Endodermal cell (in vitro differentiated cells): ENCODE measurements around the gene DISP3. TPM values are rescaled to one million over a fixed set of nuclear protein-coding genes. Genes with fewer than 3 reads are reported as not detected.

Experiments used
- DNase-seq: peaks from one replicate; pipeline ENCODE4 v3.0.0-alpha.2; 2017
- H3K27ac ChIP-seq: 2 replicates; pipeline ENCODE4 v1.5.1; 2013; ENCODE audit warnings: mild to moderate bottlenecking, low read depth, low read length, moderate library complexity
- H3K27me3 ChIP-seq: 2 replicates; pipeline ENCODE4 v1.6.1; 2013; ENCODE audit warnings: mild to moderate bottlenecking, low read length, moderate library complexity; ENCODE audit not compliant: insufficient read depth, control insufficient read depth, poor library complexity, severe bottlenecking
- H3K36me3 ChIP-seq: 2 replicates; pipeline ENCODE4 v1.7.0; 2013; ENCODE audit warnings: mild to moderate bottlenecking, low read length, moderate library complexity; ENCODE audit not compliant: control insufficient read depth, insufficient read depth
- H3K4me1 ChIP-seq: one replicate; pipeline ENCODE4 v1.7.0; 2013; ENCODE audit warnings: low read length; ENCODE audit not compliant: control insufficient read depth, insufficient read depth
- H3K4me3 ChIP-seq: 2 replicates; pipeline ENCODE4 v1.5.1; 2013; ENCODE audit warnings: mild to moderate bottlenecking, low read length, moderate library complexity
- H3K9ac ChIP-seq: 2 replicates; pipeline ENCODE4 v1.6.1; 2013; ENCODE audit warnings: mild to moderate bottlenecking, low read length, moderate library complexity; ENCODE audit not compliant: poor library complexity, severe bottlenecking; ENCODE audit errors: extremely low read depth
- H3K9me3 ChIP-seq: 2 replicates; pipeline ENCODE4 v1.6.1; 2013; ENCODE audit warnings: mild to moderate bottlenecking, low read length, moderate library complexity; ENCODE audit not compliant: control insufficient read depth
- H3K27ac Mint-ChIP-seq: 2 replicates; pipeline ENCODE4 v1.8.0; 2020; ENCODE audit warnings: mixed read lengths
- H3K27me3 Mint-ChIP-seq: 2 replicates; pipeline ENCODE4 v1.8.0; 2021; ENCODE audit warnings: mild to moderate bottlenecking, mixed read lengths; ENCODE audit not compliant: insufficient read depth
- H3K36me3 Mint-ChIP-seq: 2 replicates; pipeline ENCODE4 v1.8.0; 2020; ENCODE audit warnings: low read depth, mixed read lengths
- H3K4me1 Mint-ChIP-seq: 2 replicates; pipeline ENCODE4 v1.8.0; 2020; ENCODE audit warnings: mixed read lengths
- H3K4me3 Mint-ChIP-seq: 2 replicates; pipeline ENCODE4 v1.8.0; 2020; ENCODE audit warnings: mild to moderate bottlenecking, moderate library complexity, mixed read lengths
- H3K9me3 Mint-ChIP-seq: 2 replicates; pipeline ENCODE4 v1.8.0; 2020; ENCODE audit warnings: mild to moderate bottlenecking, mixed read lengths
- CTCF ChIP-seq: fragments of 200-600 bp; sonication (generic); conservative IDR thresholded peaks from 2 replicates; pipeline ENCODE4 v1.5.0; 2021; ENCODE audit warnings: antibody characterized with exemption, mild to moderate bottlenecking
- WGBS, 2 experiments: methylation state at CpG; one replicate each; pipeline versions ENCODE4 v1.1.5 to v1.1.7; 2013; ENCODE audit warnings: missing lambda C conversion rate in 2 of 2, mixed read lengths in 1 of 2; ENCODE audit not compliant: insufficient coverage in 1 of 2, insufficient read length in 1 of 2; 5-methylcytosine and 5-hydroxymethylcytosine counted together
- total RNA-seq, 2 donors: library from RNA; stranded (reverse); fragmentation: NEBNext Ultra II Directional in 1 of 2; extraction: Animal tissue kit (Norgen Biotek cat#: 25700) in 1 of 2; gene quantifications; 2 replicates in 1 of 2; 3 replicates in 1 of 2; pipeline ENCODE4 v1.2.1, GENCODE V29; 2021

Gene DISP3
- total RNA-seq, 2 donors from 2014 or later = 9.6 to 11.6 TPM

- WGBS, 2 experiments = 93 to 96% methylated on average over 11 to 16 of the region's 16 CpGs
Measured at GRCh38 chr1:11566042-11566850, 87.3 kb downstream of the DISP3 start.

GRCh38 chr1:11567244-11568065 is 88.5 kb downstream of the DISP3 start:
- Histone ChIP-seq H3K9ac (no peak overlapping the region), H3K27me3 (no peaks in the 10 kb centered on the region), H3K9me3 (no peaks in the 10 kb centered on the region), H3K27ac (no peak overlapping the region), H3K4me3 (no peak overlapping the region), H3K36me3 (no peaks in the 10 kb centered on the region), H3K4me1 (peaks cover 12% of the 10 kb centered on the region)
- no peaks in the 10 kb centered on the region for H3K27me3 Mint-ChIP-seq
- H3K9me3 Mint-ChIP-seq = no peaks in the 10 kb centered on the region
- H3K4me3 Mint-ChIP-seq = no peak overlapping the region
- TF ChIP-seq CTCF = no peak
- WGBS, 2 experiments = 94 to 97% methylated on average over 9 to 11 of the region's 11 CpGs
- no peak overlapping the region for H3K27ac Mint-ChIP-seq
- peaks cover 39% of the 10 kb centered on the region for H3K4me1 Mint-ChIP-seq
- H3K36me3 Mint-ChIP-seq = no peaks in the 10 kb centered on the region
- DNase-seq = no peak

More at GRCh38 chr1:11566042-11566850, 87.3 kb downstream of the DISP3 start:
- H3K9me3 ChIP-seq = no peaks in the 10 kb centered on the region
- H3K4me1 ChIP-seq = peaks cover 15% of the 10 kb centered on the region
- H3K36me3 Mint-ChIP-seq = no peaks in the 10 kb centered on the region
- no peaks in the 10 kb centered on the region for H3K27me3 ChIP-seq
- H3K27me3 Mint-ChIP-seq = no peaks in the 10 kb centered on the region
- no peak overlapping the region for H3K27ac Mint-ChIP-seq
- no peak for TF ChIP-seq CTCF
- peaks cover 46% of the 10 kb centered on the region for H3K4me1 Mint-ChIP-seq
- DNase-seq = no peak
- H3K4me3 ChIP-seq = no peak overlapping the region
- no peak overlapping the region for H3K4me3 Mint-ChIP-seq
- H3K9me3 Mint-ChIP-seq = no peaks in the 10 kb centered on the region
- no peak overlapping the region for H3K9ac ChIP-seq
- H3K27ac ChIP-seq = no peak overlapping the region
- no peaks in the 10 kb centered on the region for H3K36me3 ChIP-seq

- H3K4me3 ChIP-seq = no peak overlapping the region
- Mint-ChIP-seq H3K4me1 (peaks cover 34% of the 10 kb centered on the region), H3K36me3 (no peaks in the 10 kb centered on the region), H3K4me3 (no peak overlapping the region), H3K9me3 (no peaks in the 10 kb centered on the region), H3K27me3 (no peaks in the 10 kb centered on the region), H3K27ac (no peak overlapping the region)
- no peak for DNase-seq
- no peak for TF ChIP-seq CTCF
- no peaks in the 10 kb centered on the region for H3K36me3 ChIP-seq
- no peak overlapping the region for H3K9ac ChIP-seq
- H3K27ac ChIP-seq = no peak overlapping the region
- WGBS, 2 experiments = 91 to 96% methylated on average over 5 to 8 of the region's 8 CpGs
- H3K4me1 ChIP-seq = peaks cover 8% of the 10 kb centered on the region
- no peaks in the 10 kb centered on the region for H3K27me3 ChIP-seq
- no peaks in the 10 kb centered on the region for H3K9me3 ChIP-seq
Measured at GRCh38 chr1:11568687-11569086, 89.7 kb downstream of the DISP3 start.
